Stimulated activated CD4-positive, alpha-beta T cell treated with anti-CD3 and anti-CD28 coated beads, Interleukin-2, amount 100 ng/mL, for 48 hours (primary cell): ENCODE results near the gene TERB2.
"Not testable (repeated sequence)": the region's sequence is repeated elsewhere in the genome, so short reads cannot be mapped to it uniquely, and the experiment has no call there.

Experiments
- DNase-seq, 2 donors: peaks; one replicate each; pipeline ENCODE4 v3.0.0-alpha.2; 2020

The TERB2 gene

DNA sequence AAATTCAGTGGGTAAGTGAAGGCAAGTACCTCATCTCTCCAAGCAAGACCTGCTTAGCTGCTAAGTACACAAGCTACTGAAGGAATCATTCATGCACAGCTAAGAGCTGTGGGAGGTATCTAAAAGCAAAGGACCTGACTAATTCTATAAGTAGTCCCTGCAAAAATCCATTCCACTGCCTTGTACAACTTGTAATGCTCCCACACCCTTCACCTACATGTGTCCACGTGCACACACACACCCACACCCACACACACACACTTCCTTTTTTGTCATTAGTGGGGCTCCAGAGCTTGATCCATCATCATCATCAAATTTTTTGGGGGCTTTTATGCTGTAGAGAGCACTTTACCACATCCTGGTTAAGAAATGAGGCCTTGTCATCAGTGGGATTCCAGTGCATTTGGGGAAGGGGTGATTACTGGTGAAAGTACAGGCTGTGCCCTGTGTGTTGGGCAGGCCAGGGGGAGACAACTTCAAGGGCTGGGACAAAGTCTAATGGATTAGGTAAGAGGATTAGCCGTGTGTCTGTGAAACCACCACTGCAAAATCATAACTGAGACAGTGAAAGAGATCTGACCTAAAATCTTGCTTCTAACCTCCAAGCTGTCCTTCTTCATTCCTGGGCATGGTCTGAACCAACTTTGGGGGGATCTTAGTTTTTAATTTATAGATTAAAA lies 47.4 kb downstream of the TERB2 start:
- DNase-seq: not testable (repeated sequence)

DNA sequence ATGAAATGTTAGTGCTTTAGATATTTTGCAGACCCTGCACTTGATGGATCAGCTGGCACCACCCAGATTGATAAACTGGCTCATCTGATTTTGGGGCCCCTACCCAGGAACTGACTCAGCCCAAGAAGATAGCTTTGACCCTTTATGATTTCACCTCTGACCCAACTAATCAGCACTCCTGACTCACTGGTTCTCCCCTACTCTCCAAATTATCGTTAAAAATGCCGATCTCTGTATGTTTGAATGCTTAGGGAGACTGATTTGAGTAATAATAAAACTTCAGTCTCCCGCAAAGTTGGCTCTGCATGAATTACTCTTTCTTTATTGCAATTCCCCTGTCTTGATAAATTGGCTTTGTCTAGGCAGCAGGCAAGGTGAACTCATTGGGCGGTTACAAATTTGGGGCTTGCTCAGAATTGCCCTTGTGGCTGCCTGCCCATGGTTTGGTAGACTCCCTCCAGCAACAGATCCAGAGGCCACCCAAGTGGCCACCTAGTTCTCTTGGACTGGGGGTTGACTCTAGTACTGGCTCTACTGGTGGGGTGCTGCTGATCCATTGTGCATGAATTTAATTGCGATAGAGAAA lies 48.2 kb downstream of the TERB2 start:
- DNase-seq: not testable (repeated sequence)

DNA sequence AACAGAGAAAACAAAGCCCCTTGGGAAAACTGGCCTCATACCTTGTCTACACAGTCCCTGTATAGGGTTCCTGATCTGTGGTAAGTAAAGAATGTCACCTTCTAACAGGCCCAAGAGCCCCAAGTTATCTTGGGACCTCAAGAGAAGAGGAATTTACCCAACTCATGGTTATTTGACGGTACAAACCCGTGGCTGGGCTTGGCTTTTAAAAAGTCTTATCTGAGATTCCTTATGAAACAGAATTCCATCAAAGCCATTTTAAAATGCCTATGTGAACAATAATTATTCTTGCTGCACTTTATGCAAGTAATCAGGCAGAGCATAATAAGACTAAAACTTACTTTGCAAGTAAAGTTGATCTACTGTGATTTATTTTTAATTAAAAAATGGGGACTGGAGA lies 52.6 kb downstream of the TERB2 start:
- no peak for DNase-seq

DNA sequence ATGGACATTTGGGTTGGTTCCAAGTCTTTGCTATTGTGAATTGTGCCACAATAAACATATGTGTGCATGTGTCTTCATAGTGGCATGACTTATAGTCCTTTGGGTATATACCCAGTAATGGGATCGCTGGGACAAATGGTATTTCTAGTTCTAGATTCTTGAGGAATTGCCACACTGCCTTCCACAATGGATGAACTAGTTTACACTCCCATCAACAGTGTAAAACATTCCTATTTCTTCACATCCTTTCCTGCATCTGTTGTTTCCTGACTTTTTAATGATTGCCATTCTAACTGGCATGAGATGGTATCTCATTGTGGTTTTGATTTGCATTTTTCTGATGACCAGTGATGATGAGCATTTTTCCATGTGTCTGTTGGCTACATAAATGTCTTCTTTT lies 58.6 kb downstream of the TERB2 start:
- DNase-seq: not testable (repeated sequence)

DNA sequence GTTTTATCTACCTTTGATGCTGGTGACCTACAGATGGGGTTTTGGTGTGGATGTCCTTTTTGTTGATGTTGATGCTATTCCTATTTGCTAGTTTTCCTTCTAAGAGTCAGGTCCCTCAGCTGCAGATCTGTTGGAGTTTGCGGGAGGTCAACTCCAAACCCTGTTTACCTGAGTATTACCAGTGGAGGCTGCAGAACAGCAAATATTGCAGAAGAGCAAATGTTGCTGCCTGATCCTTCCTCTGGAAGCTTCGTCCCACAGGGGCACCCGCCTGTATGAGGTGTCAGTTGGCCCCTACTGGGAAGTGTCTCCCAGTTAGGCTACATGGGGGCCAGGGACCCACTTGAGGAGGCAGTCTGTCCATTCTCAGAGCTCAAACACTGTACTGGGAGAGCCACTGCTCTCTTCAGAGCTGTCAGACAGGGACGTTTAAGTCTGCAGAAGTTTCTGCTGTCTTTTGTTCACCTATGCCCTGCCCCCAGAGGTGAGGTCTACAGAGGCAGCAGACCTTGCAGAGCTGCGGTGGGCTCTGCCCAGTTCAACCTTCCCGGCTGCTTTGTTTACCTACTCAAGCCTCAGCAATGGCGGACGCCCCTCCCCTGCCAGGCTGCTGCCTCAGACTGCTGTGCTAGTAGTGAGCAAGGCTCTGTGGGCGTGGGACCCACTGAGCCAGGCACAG lies 63.9 kb downstream of the TERB2 start:
- DNase-seq: not testable (repeated sequence)

DNA sequence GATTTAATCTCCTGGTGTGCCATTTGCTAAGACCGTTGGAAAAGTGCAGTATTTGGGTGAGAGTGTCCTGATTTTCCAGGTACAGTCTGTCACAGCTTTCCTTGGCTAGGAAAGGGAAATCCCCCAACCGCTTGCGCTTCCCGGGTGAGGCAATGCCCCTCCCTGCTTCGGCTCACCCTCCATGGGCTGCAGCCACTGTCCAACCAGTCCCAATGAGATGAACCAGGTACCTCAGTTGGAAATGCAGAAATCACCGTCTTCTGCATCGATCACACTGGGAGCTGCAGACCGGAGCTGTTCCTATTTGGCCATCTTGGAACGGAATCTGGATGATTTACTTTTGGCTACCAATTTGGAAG lies 64.4 kb downstream of the TERB2 start:
- not testable (repeated sequence) for DNase-seq

DNA sequence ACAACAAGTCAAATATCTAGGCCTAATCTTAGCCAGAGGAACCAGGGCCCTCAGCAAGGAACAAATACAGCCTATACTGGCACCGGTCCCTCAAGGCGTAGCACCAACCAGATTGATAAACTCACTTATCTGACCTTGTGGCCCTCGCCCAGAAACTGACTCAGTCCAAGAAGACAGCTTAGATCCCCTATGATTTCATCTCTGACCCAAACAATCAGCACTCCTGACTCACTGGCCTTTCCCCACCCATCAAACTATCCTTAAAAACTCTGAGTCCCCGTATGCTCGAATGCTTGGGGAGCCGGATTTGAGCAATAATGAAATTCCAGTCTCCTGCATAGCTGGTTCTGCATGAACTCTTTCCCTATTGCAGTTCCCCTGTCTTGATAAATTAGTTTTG lies 64.9 kb downstream of the TERB2 start:
- no peak for DNase-seq

DNA sequence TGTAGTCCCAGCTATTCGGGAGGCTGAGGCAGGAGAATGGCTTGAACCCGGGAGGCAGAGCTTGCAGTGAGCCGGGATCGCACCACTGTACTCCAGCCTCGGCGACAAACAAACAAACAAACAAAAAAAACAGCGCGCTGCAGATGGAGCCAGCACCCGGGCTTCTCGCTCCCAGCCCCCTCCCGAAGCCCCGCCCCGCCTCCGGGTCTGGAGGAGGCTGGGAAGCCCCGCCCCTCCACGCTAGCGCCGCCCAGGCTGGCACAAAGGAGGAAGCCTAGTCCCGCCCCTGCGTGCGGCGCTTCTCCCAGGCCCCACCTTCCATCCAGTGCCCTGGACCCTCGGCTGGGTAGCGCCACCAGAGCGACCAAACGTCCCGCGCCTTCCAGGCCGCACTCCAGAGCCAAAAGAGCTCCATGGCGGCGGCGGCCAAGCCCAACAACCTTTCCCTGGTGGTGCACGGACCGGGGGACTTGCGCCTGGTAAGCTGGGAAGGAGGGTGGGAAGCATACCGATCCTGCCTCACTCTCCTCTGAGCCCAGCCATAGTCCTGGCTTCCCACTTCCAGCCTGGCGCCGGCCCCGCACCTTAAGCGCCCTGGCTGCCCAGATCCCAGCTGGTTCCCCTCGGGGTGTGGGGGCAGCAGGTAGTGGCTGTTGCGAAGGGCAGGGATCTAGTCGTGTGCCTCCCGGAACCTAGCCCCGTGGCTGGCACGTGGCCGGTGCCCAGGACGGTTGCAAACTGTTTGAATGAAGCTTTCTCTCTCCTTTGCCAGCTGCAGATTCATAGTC lies 66.6 kb downstream of the TERB2 start, which contains the start of gene SORD:
TSS of gene SORD (plus strand) at position 325 of the 788 bp plus-strand sequence. CDS start at position 414, 89 bp downstream.
- DNase-seq: peak; percentile 92

DNA sequence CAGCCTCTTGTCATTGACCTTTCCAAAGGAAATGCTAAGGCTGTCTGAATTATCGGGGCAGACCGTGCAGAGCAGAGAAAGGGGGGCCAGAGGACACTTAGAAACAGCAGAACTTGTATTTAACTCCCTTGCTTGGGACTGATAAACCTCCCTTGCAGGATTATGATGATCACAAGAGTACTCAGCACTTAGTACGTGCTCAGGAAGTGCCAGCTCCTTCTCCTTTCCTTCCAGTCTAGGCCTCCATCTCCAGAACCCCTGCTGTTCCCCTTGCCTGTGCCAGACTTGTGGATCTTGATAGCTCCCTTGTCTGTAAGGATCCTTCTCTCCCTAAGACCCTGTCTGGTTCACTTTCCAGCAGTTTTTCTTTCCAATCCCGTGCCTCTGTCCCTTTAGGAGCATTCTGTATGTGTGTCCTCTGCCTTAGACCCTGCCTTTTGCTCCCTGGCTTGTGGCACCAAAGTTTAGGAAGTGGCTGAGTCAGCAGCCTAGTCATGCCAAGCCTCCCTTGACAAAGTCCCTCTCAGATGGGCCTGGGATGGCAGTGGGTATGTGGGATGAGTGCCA lies 67.3 kb downstream of the TERB2 start:
- no peak for DNase-seq

DNA sequence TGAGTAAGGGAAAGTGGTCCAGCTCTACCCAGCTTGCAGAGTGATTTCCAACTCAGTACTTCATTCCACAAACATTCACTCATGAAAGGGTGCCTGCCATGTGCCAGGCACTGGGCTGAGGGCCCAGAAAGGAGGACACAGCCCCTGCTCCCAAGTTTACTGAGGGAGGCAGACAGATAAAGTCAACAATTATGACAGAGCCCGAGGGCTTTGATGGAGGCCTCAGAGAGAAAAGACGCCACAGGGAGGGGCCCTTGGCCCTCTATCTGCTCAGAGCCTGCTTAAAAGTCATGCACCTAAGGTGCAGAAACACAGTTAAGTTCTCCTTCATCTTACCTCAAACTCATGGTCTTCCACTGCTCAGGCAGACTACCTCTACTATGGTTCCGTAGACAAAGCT lies 68.2 kb downstream of the TERB2 start:
- DNase-seq: not testable (repeated sequence)

DNA sequence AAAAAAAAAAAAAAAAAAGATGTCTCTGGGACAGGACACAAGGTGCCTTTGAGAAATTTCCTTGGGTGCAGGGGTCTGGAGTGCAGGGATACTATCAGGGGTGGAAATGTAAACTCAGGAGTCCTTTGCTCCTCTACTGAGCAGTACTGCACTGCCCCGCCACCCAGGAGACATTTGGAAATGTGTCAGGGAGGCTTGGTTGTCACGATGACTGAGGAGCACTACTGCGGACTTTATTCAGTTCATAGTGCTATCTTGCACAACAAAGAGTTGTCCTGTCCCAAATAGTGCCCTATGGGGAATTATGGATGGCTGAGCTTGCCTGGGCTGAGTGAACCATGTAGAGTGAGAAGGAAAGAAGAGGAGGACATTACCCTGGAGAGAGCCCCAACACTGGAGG lies 69.1 kb downstream of the TERB2 start:
- not testable (repeated sequence) for DNase-seq

DNA sequence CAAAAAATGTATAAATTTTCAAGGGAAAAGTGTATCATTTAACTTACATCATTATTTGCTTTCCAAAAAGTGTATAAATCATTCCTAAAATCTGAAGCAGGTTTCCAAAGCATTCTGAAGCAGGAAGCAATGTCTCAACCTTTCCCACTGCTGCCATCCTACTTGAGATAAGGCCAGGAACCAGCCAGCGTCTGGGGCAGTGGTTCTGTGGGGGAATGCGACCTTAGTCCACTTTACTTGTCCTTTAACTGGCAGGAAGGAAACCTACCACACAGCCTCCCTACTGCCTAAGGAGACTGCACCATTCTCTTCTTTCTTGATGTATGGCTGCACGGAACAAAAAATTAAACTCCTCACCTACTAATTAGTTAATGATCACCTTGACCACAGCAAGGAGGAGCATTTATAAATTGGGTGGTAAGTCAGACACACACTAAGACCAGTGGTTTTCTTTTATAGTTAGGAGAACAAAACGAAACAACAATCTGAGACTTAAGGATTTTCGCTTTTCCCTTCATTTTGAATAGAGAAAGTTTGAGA lies 70.2 kb downstream of the TERB2 start:
- no peak for DNase-seq

DNA sequence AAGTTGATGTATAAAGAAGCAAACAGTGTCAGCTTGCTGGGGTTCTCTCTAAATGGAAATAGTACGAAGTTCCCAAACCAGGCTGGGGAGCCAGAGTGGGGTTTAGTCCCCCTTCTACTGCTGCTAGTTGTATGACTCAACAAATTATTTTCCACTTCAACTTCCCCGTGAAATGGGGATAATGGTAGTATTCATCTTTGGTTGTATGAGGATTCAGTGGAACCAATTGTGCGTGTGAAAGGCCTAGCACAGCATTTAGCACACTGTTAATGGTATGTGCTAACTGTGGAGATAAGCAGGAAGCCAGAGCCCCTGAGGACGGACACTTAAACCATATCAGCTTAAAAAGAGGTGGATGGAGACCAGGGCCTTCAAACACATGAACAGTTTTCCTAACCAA lies 70.7 kb downstream of the TERB2 start:
- DNase-seq: no peak
